Neural crest cell (in vitro differentiated cells): Measurements from ENCODE around the gene ACP4. TPM values are rescaled to one million over a fixed set of nuclear protein-coding genes. Genes with fewer than 3 reads are reported as not detected.

Source experiments
- DNase-seq: peaks from one replicate; pipeline ENCODE4 v3.0.0; 2021; ENCODE audit warnings: low read depth, mixed read lengths, low spot score
- H3K27ac Mint-ChIP-seq: one replicate; pipeline ENCODE4 v1.8.0; 2021; ENCODE audit warnings: mild to moderate bottlenecking, mixed read lengths; ENCODE audit not compliant: unreplicated experiment
- H3K27me3 Mint-ChIP-seq: 2 replicates; pipeline ENCODE4 v1.8.0; 2021; ENCODE audit warnings: low read depth, mild to moderate bottlenecking, mixed read lengths
- H3K36me3 Mint-ChIP-seq: 2 replicates; pipeline ENCODE4 v1.8.0; 2021; ENCODE audit warnings: low read depth, mild to moderate bottlenecking, mixed read lengths
- H3K4me1 Mint-ChIP-seq: 2 replicates; pipeline ENCODE4 v1.8.0; 2021; ENCODE audit warnings: mixed read lengths
- H3K4me3 Mint-ChIP-seq: one replicate; pipeline ENCODE4 v1.8.0; 2021; ENCODE audit warnings: mild to moderate bottlenecking, mixed read lengths
- H3K9me3 Mint-ChIP-seq: 2 replicates; pipeline ENCODE4 v1.8.0; 2021; ENCODE audit warnings: mixed read lengths
- CTCF ChIP-seq: fragments of 200-600 bp; sonication (generic); conservative IDR thresholded peaks from 2 replicates; pipeline ENCODE4 v1.5.0; 2021; ENCODE audit warnings: antibody characterized with exemption, mild to moderate bottlenecking
- total RNA-seq: library from RNA; stranded (reverse); gene quantifications from 2 replicates; pipeline ENCODE4 v1.2.1, GENCODE V29; 2021

ACP4 gene
- total RNA-seq, 1 donor from 2014 or later = not detected

- Mint-ChIP-seq H3K27ac (no peak overlapping the region), H3K27me3 (peaks cover 56% of the 10 kb centered on the region), H3K4me1 (no peaks in the 10 kb centered on the region), H3K4me3 (peak overlapping the region; percentile 6), H3K9me3 (peaks cover 3% of the 10 kb centered on the region), H3K36me3 (peaks cover 3% of the 10 kb centered on the region)
- TF ChIP-seq CTCF = no peak
- DNase-seq = no peak
Measured at GRCh38 chr19:50829801-50830200, 39.6 kb downstream of the ACP4 start.

GRCh38 chr19:50830266-50831025 is 40.2 kb downstream of the ACP4 start:
- Mint-ChIP-seq H3K27me3 (peaks cover 58% of the 10 kb centered on the region), H3K36me3 (peaks cover 3% of the 10 kb centered on the region), H3K4me1 (peaks cover 4% of the 10 kb centered on the region), H3K27ac (no peak overlapping the region), H3K9me3 (peaks cover 3% of the 10 kb centered on the region), H3K4me3 (peak overlapping the region; percentile 6)
- TF ChIP-seq CTCF = no peak
- DNase-seq = no peak

DNA sequence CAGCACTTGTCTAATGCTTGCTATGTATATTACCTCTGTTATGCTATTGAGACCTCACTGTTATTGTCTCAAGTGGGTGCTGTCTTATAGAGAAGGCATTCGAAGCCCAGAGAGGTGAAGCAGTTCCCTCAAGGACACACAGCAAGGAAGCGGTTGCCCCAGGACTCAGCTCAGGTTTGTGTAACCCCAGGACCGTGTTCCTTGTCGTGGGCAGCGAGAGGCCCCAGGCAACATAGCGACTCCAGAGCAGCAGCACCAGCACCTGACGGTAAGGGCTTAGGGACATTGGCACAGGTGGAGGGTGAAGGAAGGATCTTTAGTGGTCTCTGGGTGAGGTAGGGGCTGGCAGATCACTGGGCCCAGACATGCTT is 40.8 kb downstream of the ACP4 start:
- no peak for DNase-seq
- peaks cover 56% of the 10 kb centered on the region for H3K27me3 Mint-ChIP-seq
- TF ChIP-seq CTCF = no peak
- H3K36me3 Mint-ChIP-seq = peaks cover 2% of the 10 kb centered on the region
- H3K27ac Mint-ChIP-seq = no peak overlapping the region
- H3K4me1 Mint-ChIP-seq = peaks cover 5% of the 10 kb centered on the region
- H3K4me3 Mint-ChIP-seq = no peak overlapping the region
- peaks cover 3% of the 10 kb centered on the region for H3K9me3 Mint-ChIP-seq

- H3K4me3 Mint-ChIP-seq = no peak overlapping the region
- no peaks in the 10 kb centered on the region for H3K36me3 Mint-ChIP-seq
- no peak overlapping the region for H3K27ac Mint-ChIP-seq
- H3K27me3 Mint-ChIP-seq = peaks cover 59% of the 10 kb centered on the region
- no peak for TF ChIP-seq CTCF
- no peaks in the 10 kb centered on the region for H3K9me3 Mint-ChIP-seq
- peaks cover 8% of the 10 kb centered on the region for H3K4me1 Mint-ChIP-seq
- DNase-seq = no peak
Measured at GRCh38 chr19:50832666-50833065, 42.5 kb downstream of the ACP4 start.

DNA sequence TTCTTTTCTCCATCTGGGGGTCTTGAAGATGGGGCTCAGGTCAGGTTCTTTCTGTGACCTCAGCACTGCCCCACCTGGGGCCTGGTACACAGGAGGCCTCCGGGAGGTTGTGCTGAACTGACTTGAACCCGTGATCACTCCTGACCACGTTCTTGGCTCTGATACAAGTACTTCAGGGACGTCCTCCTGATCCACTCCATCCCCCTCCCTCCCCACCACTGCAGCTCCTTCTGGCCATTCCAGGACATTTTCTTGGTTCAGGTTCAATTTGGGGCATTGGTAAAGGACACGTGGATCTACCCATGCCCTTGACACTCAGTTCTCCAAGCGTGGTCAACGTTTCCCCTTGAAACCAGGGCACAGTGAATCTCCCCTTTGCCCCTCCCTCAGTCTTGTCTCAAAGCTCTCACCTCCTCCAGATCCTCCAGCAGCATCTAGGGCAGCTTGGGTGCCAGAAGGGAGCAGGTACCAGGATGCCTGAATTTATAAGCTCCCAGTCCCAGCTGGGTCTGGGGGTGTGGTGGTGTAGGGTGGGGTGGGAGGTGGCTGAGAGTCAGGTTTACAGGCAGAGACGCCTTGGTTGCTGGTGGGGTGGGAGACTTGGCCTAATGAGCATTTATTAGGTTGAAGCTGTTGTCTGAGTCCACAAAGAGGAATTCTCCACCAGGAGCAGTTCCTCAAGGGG is 43.0 kb downstream of the ACP4 start, which contains the start of gene KLK15:
KLK15 (minus strand) TSS at position 458 of the 685 bp plus-strand sequence. CDS start 2,082 bp downstream, outside the sequence.
- no peak for DNase-seq
- H3K27ac Mint-ChIP-seq = no peak within 1 kb of the TSS
- H3K4me3 Mint-ChIP-seq = no peak within 1 kb of the TSS
- TF ChIP-seq CTCF = no peak
- no peaks in the 10 kb centered on the region for H3K9me3 Mint-ChIP-seq
- H3K36me3 Mint-ChIP-seq = no peaks in the 10 kb centered on the region
- peaks cover 58% of the 10 kb centered on the region for H3K27me3 Mint-ChIP-seq
- peaks cover 10% of the 10 kb centered on the region for H3K4me1 Mint-ChIP-seq
